ENCODE data around the gene VPS13D. TPM values are rescaled to one million over a fixed set of nuclear protein-coding genes. Genes with fewer than 3 reads are reported as not detected.

VPS13D gene
- total RNA-seq, 1 experiment from 2014 or later = 29.0 TPM

- no peak overlapping the region for H3K4me3 Mint-ChIP-seq
- peaks cover 25% of the 10 kb centered on the region for H3K4me1 Mint-ChIP-seq
- H3K36me3 Mint-ChIP-seq = peaks cover 16% of the 10 kb centered on the region
- ChIA-PET CTCF (interaction anchor here (0.6 to 2.6 kb wide), 14 partner anchors 8 to 423 kb away, joined by 4 to 12 read pairs (median 4); no protein-coding TSS in a partner anchor), POLR2A (interaction anchor here (0.5 kb wide), 1 partner anchor 235 kb away, joined by 5 read pairs; no protein-coding TSS in a partner anchor)
- no peaks in the 10 kb centered on the region for H3K9me3 Mint-ChIP-seq
- DNase-seq (ENCODE audit: low spot score) (no peak), ATAC-seq (no peak; the same call in 1 of the 2 replicates)
- H3K27me3 Mint-ChIP-seq (ENCODE audit: low read depth) = no peaks in the 10 kb centered on the region
- no peak for TF ChIP-seq AR (CRISPR knock-in tag; IDR thresholded peaks at IDR 0.05)
- no peak for TF ChIP-seq FOXK1 (CRISPR knock-in tag; IDR thresholded peaks at IDR 0.05)
- no peak for TF ChIP-seq MXD4 (CRISPR knock-in tag; IDR thresholded peaks at IDR 0.05; ENCODE audit: borderline replicate concordance)
- TF ChIP-seq ESRRA (CRISPR knock-in tag; IDR thresholded peaks at IDR 0.05; ENCODE audit: borderline replicate concordance) = no peak
- TF ChIP-seq, protein P1, sequence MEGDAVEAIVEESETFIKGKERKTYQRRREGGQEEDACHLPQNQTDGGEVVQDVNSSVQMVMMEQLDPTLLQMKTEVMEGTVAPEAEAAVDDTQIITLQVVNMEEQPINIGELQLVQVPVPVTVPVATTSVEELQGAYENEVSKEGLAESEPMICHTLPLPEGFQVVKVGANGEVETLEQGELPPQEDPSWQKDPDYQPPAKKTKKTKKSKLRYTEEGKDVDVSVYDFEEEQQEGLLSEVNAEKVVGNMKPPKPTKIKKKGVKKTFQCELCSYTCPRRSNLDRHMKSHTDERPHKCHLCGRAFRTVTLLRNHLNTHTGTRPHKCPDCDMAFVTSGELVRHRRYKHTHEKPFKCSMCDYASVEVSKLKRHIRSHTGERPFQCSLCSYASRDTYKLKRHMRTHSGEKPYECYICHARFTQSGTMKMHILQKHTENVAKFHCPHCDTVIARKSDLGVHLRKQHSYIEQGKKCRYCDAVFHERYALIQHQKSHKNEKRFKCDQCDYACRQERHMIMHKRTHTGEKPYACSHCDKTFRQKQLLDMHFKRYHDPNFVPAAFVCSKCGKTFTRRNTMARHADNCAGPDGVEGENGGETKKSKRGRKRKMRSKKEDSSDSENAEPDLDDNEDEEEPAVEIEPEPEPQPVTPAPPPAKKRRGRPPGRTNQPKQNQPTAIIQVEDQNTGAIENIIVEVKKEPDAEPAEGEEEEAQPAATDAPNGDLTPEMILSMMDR (IDR thresholded peaks at IDR 0.05) = no peak
- TF ChIP-seq ZBTB21 (CRISPR knock-in tag; IDR thresholded peaks at IDR 0.05; ENCODE audit: borderline replicate concordance) = no peak
- no peak overlapping the region for H3K27ac Mint-ChIP-seq
Measured at GRCh38 chr1:12339811-12340543, 110.1 kb downstream of the VPS13D start.

DNA sequence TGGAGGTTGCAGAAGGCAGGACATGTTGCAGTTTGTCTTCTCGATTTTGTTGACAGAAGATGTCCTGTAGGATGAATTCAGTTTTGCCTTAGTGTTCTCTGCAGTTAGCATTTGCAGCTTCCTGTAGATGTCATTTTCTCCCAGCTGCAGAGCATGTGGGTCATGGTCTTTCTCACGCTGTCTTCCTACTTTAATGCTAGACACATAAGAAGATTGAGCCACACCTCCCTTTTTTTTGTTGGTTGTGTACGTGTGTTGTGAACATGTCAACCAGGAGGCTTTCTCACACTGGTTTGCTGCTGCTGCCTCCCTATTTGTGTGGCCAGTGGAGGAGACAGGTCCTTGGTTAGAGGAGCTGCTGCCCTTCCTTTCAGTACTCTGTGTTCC is 110.7 kb downstream of the VPS13D start:
- no peaks in the 10 kb centered on the region for H3K27me3 Mint-ChIP-seq (ENCODE audit: low read depth)
- ChIA-PET POLR2A (no interaction called here), CTCF (interaction anchor here (0.6 to 1.6 kb wide), 3 partner anchors 13 to 154 kb away, joined by 4 to 6 read pairs (median 4); no protein-coding TSS in a partner anchor)
- no peak overlapping the region for H3K4me3 Mint-ChIP-seq
- ATAC-seq = no peak
- H3K27ac Mint-ChIP-seq = no peak overlapping the region
- H3K36me3 Mint-ChIP-seq = peaks cover 14% of the 10 kb centered on the region
- TF ChIP-seq ZNF671 (CRISPR knock-in tag; IDR thresholded peaks at IDR 0.05) (no peak), ATF1 (CRISPR knock-in tag; IDR thresholded peaks at IDR 0.05) (no peak), HMGA2 (CRISPR knock-in tag; IDR thresholded peaks at IDR 0.05) (no peak), SOX15 (CRISPR knock-in tag; IDR thresholded peaks at IDR 0.05) (no peak), GABPB1 (CRISPR knock-in tag; IDR thresholded peaks at IDR 0.05) (no peak), TEAD1 (CRISPR knock-in tag; IDR thresholded peaks at IDR 0.05) (no peak), ZNF232 (CRISPR knock-in tag; IDR thresholded peaks at IDR 0.05) (no peak)
- TF ChIP-seq, protein P2, sequence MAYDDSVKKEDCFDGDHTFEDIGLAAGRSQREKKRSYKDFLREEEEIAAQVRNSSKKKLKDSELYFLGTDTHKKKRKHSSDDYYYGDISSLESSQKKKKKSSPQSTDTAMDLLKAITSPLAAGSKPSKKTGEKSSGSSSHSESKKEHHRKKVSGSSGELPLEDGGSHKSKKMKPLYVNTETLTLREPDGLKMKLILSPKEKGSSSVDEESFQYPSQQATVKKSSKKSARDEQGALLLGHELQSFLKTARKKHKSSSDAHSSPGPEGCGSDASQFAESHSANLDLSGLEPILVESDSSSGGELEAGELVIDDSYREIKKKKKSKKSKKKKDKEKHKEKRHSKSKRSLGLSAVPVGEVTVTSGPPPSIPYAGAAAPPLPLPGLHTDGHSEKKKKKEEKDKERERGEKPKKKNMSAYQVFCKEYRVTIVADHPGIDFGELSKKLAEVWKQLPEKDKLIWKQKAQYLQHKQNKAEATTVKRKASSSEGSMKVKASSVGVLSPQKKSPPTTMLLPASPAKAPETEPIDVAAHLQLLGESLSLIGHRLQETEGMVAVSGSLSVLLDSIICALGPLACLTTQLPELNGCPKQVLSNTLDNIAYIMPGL (CRISPR knock-in tag; IDR thresholded peaks at IDR 0.05) = no peak
- no peaks in the 10 kb centered on the region for H3K9me3 Mint-ChIP-seq
- no peak for DNase-seq (ENCODE audit: low spot score)
- peaks cover 25% of the 10 kb centered on the region for H3K4me1 Mint-ChIP-seq

DNA sequence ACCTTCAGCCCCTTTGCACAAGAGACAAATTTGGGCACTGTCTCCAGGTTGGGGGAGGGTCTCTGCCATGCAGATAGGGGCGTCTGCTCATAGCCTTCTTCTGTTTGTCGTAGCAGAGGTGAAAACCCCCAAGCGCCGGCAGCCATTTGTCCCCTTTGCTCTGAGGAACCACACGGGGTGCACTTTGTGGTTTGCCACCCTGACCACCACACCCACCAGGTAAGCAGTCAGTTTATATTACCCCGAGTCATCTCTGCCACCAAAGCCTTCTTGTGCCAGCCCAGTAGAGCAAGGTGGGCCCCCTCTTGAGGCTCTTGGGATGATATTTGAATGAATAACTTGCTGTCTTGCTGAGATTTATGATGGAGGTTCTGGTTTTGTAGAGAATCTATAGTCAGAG is 111.8 kb downstream of the VPS13D start:
- peaks cover 21% of the 10 kb centered on the region for H3K36me3 Mint-ChIP-seq
- DNase-seq (ENCODE audit: low spot score) = no peak
- H3K9me3 Mint-ChIP-seq = no peaks in the 10 kb centered on the region
- no peak overlapping the region for H3K4me3 Mint-ChIP-seq
- ChIA-PET CTCF (interaction anchor here (0.6 to 1.5 kb wide), 4 partner anchors 65 to 356 kb away, joined by 3 to 10 read pairs (median 4); no protein-coding TSS in a partner anchor), POLR2A (no interaction called here)
- H3K27ac Mint-ChIP-seq = no peak overlapping the region
- H3K27me3 Mint-ChIP-seq (ENCODE audit: low read depth) = no peaks in the 10 kb centered on the region
- TF ChIP-seq NFATC4 (CRISPR knock-in tag; IDR thresholded peaks at IDR 0.05) (no peak), ZNF232 (CRISPR knock-in tag; IDR thresholded peaks at IDR 0.05) (no peak), KAT7 (CRISPR knock-in tag; IDR thresholded peaks at IDR 0.05; ENCODE audit: borderline replicate concordance) (no peak), FOXJ3 (CRISPR knock-in tag; IDR thresholded peaks at IDR 0.05; ENCODE audit: borderline replicate concordance) (no peak), ZNF121 (CRISPR knock-in tag; IDR thresholded peaks at IDR 0.05) (no peak), CBFB (CRISPR knock-in tag; IDR thresholded peaks at IDR 0.05; ENCODE audit: low read depth) (no peak), TEAD4 (CRISPR knock-in tag; IDR thresholded peaks at IDR 0.05) (no peak), NR1H2 (CRISPR knock-in tag; IDR thresholded peaks at IDR 0.05) (no peak), ZNF423 (CRISPR knock-in tag; IDR thresholded peaks at IDR 0.05) (no peak), SP1 (CRISPR knock-in tag; conservative IDR thresholded peaks at IDR 0.05) (no peak), JAZF1 (CRISPR knock-in tag; IDR thresholded peaks at IDR 0.05) (no peak), ERG (CRISPR knock-in tag; IDR thresholded peaks at IDR 0.05) (no peak), JUN (CRISPR knock-in tag; IDR thresholded peaks at IDR 0.05) (no peak), ESRRA (CRISPR knock-in tag; IDR thresholded peaks at IDR 0.05; ENCODE audit: borderline replicate concordance) (no peak)
- ATAC-seq = no peak
- H3K4me1 Mint-ChIP-seq = peaks cover 25% of the 10 kb centered on the region

Measured in WTC11 (cell line).